HCT116 (cell line): Measurements from ENCODE around the gene RUNX2.

Source experiments
- EZH2phosphoT487 ChIP-seq: fragments of 200-600 bp; IDR thresholded peaks from 2 replicates; pipeline ENCODE4 v1.6.1; 2018; ENCODE audit warnings: antibody characterized with exemption, borderline replicate concordance
- JUND ChIP-seq: IDR thresholded peaks from 2 replicates; pipeline ENCODE4 v1.6.1; 2012
- POLR2A ChIP-seq: IDR thresholded peaks from 2 replicates; pipeline ENCODE4 v1.7.0; 2011; ENCODE audit warnings: borderline replicate concordance; ENCODE audit not compliant: insufficient read depth, insufficient read length; ENCODE audit errors: extremely low read depth
- POLR2AphosphoS5 ChIP-seq: IDR thresholded peaks from 2 replicates; pipeline ENCODE4 v1.6.1; 2011; ENCODE audit warnings: mild to moderate bottlenecking, low read depth, low read length, moderate library complexity
- REST ChIP-seq: IDR thresholded peaks from 2 replicates; pipeline ENCODE4 v1.6.1; 2012; ENCODE audit warnings: low read depth
- SP1 ChIP-seq: IDR thresholded peaks from 2 replicates; pipeline ENCODE4 v1.6.1; 2012; ENCODE audit warnings: low read depth
- ZFX ChIP-seq: fragments of 450-650 bp; IDR thresholded peaks from 2 replicates; pipeline ENCODE4 v1.6.1; 2017
- ZNF274 ChIP-seq: fragments of 200-500 bp; sonication (Bioruptor generic); IDR thresholded peaks from 2 replicates; pipeline ENCODE4 v1.6.1; 2014; ENCODE audit warnings: mild to moderate bottlenecking, low read depth, low read length, inconsistent platforms
- TF ChIP-seq, protein P1 (sequence below), 3 experiments: fragments of 200-600 bp in 1 of 3; sonication (generic) in 1 of 3; IDR thresholded peaks in 2 of 3; conservative IDR thresholded peaks in 1 of 3; 2 replicates each; pipeline ENCODE4 v1.5.1; 2012 to 2017; ENCODE audit warnings: low read depth in 2 of 3, low read length in 2 of 3, antibody characterized with exemption in 1 of 3, borderline replicate concordance in 1 of 3, control low read depth in 1 of 3, mild to moderate bottlenecking in 1 of 3, mixed read lengths in 1 of 3, mixed run types in 1 of 3, moderate library complexity in 1 of 3; ENCODE audit not compliant: insufficient read depth in 1 of 3

- TF ChIP-seq, protein P1, sequence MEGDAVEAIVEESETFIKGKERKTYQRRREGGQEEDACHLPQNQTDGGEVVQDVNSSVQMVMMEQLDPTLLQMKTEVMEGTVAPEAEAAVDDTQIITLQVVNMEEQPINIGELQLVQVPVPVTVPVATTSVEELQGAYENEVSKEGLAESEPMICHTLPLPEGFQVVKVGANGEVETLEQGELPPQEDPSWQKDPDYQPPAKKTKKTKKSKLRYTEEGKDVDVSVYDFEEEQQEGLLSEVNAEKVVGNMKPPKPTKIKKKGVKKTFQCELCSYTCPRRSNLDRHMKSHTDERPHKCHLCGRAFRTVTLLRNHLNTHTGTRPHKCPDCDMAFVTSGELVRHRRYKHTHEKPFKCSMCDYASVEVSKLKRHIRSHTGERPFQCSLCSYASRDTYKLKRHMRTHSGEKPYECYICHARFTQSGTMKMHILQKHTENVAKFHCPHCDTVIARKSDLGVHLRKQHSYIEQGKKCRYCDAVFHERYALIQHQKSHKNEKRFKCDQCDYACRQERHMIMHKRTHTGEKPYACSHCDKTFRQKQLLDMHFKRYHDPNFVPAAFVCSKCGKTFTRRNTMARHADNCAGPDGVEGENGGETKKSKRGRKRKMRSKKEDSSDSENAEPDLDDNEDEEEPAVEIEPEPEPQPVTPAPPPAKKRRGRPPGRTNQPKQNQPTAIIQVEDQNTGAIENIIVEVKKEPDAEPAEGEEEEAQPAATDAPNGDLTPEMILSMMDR (IDR thresholded peaks at IDR 0.05 in 2 of 3, conservative IDR thresholded peaks at IDR 0.05 in 1 of 3; ENCODE audit: borderline replicate concordance in 1 of 3, insufficient read depth in 1 of 3, low read depth in 2 of 3, low read length in 2 of 3): no peak
- TF ChIP-seq ZFX (no peak), EZH2phosphoT487 (no peak), POLR2AphosphoS5 (no peak), REST (no peak), POLR2A (no peak), JUND (no peak), ZNF274 (no peak), SP1 (no peak)
Measured at GRCh38 chr6:45631396-45631795, 303.3 kb downstream of the RUNX2 start.
